ENCODE data around the gene VIT. TPM values are rescaled to one million over a fixed set of nuclear protein-coding genes. Genes with fewer than 3 reads are reported as not detected.

Gene VIT
- polyA plus RNA-seq, 4 donors: 0.10 to 0.14 TPM; not detected in 2

DNA sequence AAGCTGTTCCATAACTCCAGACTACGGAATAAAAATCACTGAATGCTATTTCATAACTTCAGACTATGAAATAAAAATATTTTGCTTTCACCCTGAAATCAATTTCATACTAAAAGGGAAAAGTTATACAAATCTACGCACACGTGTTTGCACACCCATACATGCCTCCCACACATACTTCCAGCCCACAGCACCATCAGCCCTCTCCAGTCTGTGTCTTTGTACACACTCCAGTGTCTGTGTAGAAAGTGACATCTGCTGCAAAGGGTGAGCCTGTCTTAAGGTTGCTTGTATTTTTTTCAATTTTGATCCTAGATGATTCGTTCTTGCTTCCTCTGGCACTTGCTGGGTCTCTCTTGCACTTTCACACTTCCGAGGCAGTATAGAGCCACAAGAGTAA is 53.6 kb downstream of the VIT start:
- no peak for DNase-seq (ENCODE audit: low read depth in 4 of 4, low spot score in 2 of 4)

DNA sequence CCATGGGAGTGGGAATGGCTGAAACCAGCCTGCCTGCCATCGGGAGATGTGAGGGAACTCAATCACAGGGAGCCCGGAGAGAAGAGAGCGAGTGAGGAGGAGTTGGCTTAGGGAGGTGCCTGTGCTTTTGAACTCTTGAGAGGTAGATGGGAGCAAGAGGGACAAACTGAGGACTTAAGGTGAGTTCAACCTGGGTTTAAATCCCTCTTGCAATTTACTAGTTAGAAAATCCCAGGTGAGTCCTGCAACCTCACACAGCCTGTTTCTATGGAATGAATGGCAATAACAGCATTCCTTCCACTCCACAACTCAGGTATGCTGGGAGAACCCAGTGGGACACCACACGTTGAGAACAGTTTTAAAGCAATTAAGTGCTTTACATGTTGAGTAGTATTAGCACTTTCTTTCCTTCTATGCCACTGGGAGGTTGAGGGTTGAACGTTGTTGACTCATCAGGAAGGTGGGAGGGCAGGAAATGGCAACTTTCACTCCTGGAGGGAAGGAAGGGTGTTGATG is 57.3 kb downstream of the VIT start:
- DNase-seq (ENCODE audit: low read depth in 4 of 4, low spot score in 2 of 4): no peak

DNA sequence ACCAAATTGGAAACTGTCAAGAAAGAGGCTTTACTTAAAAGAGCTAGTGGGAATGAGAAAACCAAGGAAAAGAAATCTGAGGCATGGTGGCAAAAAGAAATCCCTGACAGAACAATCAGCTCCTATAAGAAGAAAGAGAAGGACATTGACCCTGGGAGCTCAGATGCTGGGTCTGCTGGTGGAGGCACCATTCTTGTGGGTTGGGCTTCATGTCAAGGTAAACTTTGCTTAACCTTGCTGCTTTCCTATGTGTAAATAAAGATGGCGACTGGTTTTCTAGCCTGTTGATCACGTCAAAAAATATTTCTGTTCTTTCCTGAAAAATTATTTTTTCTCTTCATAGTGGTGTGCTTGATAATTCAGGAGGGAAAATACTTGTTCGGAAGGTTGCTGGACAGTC is 58.1 kb downstream of the VIT start:
- DNase-seq (ENCODE audit: low read depth in 4 of 4, low spot score in 2 of 4): no peak

DNA sequence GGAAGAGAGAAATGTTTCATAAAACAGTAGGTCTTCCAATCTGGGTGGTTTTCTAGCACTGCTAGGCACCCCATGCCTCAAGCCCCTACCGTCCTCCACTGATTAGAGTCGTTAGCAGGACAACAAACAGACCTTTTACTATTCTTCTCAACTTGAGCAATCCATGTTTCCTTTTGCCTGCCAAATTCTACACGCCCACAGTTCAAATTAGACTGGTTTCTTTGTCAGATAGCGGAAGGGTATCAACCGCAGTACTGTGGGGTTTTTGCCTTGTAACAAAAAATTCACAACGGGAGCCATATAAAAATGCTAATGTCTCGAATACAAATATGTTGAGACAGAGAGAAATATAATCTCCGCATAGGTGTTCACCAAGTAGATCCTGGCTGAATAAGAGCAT is 59.9 kb downstream of the VIT start:
- no peak for DNase-seq (ENCODE audit: low read depth in 4 of 4, low spot score in 2 of 4)

DNA sequence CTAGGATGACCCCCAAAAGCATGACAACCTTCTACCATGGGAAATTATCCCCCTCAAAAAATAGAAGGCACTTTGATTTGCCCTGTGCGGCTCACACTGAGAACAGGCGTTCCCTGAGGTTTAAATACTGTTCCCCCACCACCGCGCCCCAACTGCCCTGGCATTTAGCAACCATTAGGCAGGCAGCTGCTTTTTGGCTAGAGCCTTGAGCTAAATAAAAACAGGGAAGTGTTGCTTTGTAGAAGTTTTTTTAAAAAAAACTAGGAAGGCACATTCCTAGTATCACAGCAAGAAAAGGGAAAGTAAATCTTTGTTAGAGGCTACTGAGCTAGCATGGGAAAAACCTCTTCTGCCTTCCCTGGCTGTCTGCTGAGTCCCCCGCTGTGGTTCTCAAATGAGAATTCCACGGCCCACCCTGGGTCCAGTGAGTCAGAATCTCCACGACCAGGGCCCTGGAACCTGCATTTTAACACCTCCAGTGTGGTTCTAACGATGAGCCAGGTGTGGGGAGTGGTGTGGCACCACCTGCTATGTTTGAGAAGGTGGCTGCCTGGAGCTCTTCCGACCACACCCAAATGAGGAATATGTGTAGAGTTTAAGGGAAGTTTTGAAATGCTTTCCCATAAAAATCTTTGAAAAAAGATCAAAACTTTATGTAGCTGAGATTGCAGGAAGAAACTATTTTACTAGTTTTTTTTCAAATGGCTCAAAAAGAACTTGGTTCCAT is 66.4 kb downstream of the VIT start:
- no peak for DNase-seq (ENCODE audit: low read depth in 4 of 4, low spot score in 2 of 4)

DNA sequence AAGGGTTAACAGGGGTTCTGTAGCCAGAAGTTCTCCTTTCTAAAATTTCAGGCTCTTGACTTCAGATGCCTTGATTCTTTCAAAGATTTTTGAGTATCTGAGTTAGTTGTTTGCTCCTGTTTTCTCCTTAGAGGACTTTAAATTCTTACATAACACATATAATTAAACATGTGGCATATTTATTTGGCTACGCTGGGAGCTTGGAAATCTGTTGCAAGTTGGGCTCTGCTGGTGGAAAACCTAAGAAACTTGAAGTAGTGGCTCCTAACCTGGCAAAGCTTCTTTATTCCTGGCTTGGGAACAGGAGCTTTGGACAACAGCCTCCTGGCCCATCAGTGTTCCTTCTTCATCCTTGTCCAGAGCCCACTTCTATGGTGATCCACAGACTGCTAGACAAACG is 72.6 kb downstream of the VIT start:
- no peak for DNase-seq (ENCODE audit: low read depth in 4 of 4, low spot score in 2 of 4)

DNA sequence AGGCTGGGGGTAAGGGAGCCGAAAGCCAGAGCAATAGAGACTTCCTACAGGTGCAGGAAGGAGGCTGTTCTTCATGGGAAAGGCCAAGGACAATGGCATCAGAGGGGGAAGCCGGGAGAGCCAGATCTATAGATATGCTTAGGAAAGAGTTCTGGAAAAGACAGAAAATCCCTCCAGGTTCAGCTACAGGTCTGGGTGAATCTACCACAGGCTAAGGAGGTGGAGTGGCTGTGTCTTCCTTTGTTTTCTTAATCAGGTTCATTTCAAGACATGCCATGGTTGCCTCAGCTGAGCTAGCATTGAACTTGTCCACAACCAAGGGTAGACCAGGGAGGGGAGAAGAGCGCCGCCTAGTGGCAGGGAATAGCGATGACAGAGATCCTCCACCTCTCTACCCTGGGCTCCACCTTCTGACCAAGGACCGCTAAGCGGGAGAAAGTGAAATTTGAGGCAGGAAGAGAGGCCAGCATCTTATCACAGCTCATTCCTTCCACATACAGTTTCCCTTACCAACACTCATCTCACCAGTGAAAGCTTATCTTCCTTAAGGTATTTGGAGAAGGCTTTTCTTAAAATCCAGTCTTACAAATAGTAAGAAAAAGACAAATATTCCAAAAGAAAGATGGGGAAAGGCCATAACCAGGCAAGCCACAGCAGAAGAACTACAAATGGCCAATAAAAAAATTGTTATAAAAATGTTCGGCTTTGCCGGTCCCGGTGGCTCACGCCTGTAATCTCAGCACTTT is 74.2 kb downstream of the VIT start:
- no peak for DNase-seq (ENCODE audit: low read depth in 4 of 4, low spot score in 2 of 4)

DNA sequence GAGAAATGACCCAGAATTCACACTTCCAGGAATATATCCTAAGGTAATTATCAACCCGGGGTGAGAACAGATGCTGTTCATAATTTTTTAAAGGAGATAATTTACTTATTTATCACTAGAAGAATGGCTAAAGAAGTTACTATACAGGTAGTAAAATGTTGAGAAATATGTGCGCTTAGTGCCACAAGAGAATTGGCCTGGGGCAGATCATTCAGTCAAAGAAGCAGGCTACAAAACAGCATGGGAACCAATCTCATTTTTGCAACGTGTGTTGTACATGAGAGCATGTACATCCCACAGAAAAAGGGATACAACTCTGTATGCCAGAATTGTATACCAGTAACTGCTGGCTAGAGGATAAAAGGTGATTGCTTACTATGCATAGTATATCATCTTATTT is 75.2 kb downstream of the VIT start:
- no peak for DNase-seq (ENCODE audit: low read depth in 4 of 4, low spot score in 2 of 4)

DNA sequence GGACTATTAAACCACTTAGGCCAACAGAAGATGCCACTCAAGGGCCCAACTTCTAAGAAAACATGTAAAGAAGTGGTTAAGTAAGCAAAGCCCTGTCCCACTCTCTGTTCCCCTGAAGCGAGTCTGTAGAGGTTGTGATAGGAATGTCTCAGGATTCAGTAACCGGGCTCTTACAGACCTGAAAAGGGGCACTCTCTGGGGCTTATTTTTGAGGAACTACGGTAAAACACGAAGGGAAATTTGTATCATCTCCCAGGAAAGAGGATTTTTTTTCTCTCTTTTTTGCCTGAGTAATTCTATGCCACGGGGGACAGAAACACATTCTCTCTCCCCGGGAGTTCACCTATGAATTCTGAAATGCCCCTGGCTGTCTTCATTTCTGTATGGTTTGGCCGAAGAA is 77.4 kb downstream of the VIT start:
- no peak for DNase-seq (ENCODE audit: low read depth in 4 of 4, low spot score in 2 of 4)

DNA sequence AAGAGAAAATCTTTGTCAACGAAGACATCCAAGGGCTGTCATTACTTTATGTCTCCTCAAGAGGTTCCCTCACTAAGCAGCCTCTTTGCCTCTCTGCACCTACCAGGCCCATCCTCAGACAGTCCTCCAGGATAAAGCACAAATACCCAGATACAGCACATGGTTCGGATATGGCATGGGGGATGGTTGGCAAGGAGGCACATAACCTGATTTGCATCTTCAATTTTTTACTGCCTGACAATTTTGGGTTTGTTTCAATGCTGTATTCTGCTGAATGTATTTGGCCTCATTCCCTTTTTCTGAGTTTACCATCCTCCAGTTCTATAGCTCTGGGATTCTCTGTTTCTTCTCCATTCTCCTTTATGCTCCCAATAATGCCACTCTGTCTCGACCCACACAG is 78.8 kb downstream of the VIT start:
- no peak for DNase-seq (ENCODE audit: low read depth in 4 of 4, low spot score in 2 of 4)

DNA sequence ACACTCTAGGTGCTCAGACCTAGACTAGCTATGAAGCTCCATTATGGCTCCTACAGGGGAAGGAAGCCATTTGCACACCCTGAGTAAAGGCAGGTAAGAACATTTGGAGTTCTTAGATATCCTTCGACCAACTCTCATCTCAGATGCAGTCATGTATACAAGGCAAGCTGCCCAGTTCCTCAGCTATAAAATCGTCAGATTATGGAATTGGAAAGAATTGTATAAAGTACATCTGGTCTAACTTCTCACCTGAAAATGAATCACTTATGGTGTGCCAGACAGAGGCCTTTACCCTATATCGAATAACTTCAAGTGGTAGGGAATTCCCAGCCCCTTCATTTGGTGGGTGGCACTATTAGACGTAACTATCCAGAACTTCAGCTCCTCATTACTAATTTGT is 79.3 kb downstream of the VIT start:
- no peak for DNase-seq (ENCODE audit: low read depth in 4 of 4, low spot score in 2 of 4)

DNA sequence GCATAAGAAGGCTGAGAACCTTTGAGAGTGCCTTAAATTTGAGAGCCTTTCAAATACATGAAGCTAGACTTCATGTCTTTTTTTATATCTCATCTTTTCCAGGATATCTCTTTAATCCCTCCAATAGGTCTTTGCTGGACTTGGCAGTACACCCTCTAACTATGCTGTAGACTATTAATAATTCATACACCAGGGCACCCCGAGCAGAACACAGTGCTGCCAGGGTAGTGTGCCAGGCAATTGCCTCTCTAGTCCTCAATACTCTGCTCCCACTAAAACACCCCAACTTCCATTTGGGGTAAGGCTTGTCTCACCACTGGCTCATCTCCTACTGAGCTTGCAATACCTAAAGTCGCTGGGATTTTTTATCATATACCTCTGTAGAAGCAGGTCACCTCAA is 80.8 kb downstream of the VIT start:
- no peak for DNase-seq (ENCODE audit: low read depth in 4 of 4, low spot score in 2 of 4)

DNA sequence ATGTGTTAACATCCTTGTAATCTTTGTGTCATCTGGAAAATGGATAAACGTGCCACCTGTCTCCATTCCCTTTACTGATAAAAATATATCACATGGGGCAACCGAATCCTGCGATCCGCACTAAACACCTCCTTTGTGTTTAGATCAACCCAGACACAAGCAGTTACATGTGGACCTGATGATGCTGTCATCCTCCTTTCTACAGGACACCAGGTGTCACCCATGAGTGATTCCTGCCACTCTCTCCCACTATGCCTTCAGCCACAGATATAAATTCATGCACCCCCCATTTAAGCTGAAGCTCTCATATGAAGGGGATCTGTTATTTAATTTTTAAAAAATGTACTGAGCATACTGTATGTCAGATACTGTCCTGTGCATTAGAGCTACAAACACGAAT is 81.3 kb downstream of the VIT start:
- no peak for DNase-seq (ENCODE audit: low read depth in 4 of 4, low spot score in 2 of 4)

DNA sequence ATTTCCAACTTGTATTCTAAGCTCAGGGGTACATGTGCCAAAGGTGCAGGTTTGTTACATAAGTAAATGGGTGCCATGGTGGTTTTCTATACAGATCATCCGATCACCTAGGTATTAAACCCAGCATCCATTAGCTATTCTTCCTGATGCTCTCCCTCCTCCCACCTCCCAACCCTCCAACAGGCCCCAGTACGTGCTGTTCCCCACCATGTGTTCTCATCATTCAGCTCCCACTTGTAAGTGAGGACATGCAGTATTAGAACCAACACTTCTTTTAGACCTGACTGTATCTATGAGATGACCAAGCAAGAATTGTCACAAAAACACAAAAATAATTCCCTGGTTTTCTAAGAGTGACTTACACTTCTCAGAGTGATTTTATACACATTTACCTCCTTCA is 83.0 kb downstream of the VIT start:
- no peak for DNase-seq (ENCODE audit: low read depth in 4 of 4, low spot score in 2 of 4)

DNA sequence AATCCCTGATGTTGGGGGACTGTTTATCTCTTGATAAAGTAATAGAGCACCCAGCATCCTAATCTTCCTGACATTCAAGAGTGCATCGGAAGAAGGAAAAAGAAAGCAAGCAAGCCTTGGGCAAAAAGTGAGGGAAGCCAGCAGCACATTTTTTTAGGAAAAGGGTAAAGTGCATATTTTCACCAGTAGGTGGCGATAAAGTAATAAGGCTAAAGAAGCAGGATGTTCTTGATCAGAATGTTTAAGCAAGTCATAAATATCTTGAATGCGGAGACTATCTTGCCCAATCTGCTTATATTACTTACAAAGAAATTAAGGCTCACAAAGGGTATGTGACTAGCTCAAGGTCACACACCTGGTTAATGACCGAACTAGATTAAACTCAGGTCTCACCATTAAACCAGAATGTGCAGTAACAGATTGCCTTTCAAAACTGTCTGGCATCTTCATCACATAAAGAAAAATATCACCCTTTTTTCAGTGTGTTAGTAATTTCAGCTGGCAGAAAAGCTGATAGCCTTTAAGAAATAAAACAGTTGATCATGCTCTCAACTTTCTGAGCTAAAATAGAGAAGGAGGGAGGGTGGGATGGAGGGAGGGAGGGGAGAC is 83.8 kb downstream of the VIT start:
- DNase-seq (ENCODE audit: low read depth in 4 of 4, low spot score in 2 of 4): peak in 3 of 4 donors; percentile 25 to 43 (median 35)

DNA sequence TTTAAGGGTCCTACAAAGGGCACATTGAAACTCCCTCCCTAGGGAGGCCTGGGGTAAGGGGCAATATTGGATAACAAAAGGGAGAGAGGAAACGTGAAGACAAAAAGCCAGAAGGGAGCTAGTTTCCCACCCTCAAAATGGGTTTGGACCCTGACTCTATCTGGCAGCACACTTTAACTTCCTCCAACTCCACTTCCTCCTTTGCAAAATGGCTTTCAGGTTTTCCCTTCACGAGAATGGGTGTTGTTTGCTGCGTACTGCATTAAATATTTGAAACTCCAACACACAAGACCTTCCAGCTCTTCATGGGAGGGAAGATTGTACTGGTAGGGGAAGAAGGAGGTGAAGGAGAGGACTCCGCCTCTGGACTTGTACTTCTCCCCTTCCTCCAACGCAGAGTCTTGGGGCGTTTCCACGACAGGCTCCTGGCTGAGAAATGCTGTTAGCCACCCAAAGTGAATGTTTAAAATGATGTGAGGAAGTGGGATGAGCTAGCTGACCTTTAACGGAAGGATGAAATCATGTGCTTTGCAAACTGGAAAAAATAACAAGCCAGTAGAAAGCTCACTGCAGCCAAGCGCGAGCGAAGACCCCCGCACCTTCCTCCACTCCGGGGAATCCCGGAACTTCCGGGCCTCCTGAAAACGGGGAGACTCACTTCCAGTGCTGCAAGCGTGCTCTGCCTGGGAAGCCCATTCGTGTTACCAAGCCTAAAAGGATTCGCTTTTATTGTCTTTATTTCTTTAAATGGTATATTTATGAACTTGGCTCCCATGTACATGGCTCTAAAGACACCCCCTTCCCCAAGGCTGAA is 85.6 kb downstream of the VIT start:
- no peak for DNase-seq (ENCODE audit: low read depth in 4 of 4, low spot score in 2 of 4)

DNA sequence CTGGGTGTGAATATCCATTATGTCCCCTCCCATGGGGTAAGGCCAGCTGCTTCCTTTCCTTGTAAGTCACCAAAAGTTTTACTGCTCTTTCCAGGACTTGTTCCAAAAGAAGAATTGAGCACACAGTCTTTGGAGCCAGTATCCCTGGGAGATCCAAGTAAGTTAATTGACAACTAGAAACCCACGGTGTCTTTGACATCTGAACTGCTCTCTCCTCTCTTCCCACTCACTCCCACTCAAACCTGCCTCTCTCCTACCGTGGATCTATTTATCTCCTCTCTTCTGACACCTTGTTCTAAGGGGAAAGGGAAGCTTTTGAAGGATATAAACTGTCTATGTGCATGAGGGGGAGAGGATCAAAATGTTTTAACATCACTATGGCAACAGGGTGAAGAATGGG is 86.7 kb downstream of the VIT start:
- DNase-seq (ENCODE audit: low read depth in 4 of 4, low spot score in 2 of 4): peak in 3 of 4 donors; percentile 27 to 52 (median 47)

DNA sequence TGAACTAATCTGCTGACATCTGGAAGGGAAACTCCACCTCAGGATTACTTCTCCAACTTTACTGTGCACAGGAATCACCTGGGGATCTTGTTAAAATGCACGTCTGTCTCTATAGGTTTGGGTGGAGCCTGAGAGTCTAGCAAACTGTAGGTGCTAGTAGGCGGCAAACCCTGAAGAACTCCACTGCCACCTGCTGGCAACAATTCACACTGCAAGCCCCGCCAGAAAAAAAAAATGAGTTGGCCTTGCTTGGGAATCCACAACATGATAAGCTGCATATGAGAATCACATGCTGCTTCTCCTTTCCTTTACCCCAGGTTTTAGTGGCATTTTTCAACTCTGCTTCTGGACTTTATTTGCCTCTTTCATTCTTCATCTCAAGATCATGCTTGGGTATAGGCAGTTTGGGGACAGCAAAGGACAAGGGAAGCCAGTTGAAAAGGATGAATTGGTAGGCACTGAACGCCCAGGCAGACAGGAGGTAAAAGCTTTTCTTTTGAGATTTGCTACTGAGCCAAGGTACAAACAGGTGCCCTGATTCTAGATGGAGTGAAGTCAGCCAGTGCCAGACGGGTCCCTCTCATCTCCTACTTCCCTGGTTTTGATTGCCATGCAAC is 88.8 kb downstream of the VIT start:
- peak in 3 of 4 donors; percentile 41 to 71 (median 53) for DNase-seq (ENCODE audit: low read depth in 4 of 4, low spot score in 2 of 4)

DNA sequence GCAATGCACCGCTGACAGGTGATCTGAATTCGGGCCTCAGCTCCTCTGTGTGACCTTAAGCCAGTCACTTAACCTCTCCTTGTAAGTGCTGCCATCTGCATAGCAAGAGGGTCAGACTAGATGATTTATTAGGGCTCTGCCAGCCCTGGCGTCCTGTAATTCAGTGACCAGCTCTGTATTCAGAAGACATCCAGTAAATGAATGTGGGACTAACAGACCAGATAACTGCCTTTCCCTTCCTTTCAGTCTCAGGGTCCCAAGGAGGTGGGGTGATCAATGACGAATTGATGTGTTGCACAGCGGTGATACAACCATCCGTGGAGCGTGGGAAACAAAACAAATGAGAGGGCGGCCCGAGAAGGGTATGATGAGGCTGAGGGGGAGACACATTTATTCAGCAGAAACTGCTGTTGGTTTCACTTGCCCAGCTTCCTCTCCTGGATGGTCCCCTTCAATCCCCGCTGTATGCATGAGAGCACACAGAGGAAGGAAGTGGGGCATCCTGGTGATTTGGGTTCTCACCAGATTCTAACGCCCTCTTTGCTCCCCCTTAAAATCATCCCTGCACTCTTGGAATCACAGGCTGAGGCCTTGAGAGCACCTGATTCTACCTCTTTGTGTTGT is 92.8 kb downstream of the VIT start:
- no peak for DNase-seq (ENCODE audit: low read depth in 4 of 4, low spot score in 2 of 4)

DNA sequence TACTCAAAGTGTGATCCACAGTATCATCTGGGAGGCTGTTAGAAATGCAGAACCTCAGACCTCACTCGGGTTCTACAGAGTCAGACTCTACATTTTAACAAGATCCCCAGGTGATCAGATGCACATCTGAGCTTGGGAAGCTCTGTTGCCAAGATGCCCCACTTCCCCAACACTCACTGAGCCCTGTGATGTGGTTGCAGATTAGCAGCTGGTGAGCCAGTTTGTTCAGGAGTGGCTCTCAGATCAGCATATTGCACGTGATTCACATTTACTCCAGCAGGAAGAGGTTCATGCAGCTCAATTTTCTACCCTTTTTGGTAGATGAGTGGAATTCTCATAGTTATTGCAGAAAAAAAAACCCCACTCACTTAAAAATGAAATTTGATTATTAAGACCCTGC is 96.4 kb downstream of the VIT start:
- no peak for DNase-seq (ENCODE audit: low read depth in 4 of 4, low spot score in 2 of 4)
